Stomach (tissue), 4 donors: ENCODE measurements around the gene IL32.

ENCODE experiments used
- EP300 ChIP-seq: sonication (generic); formaldehyde crosslinking; IDR thresholded peaks from one replicate; pipeline ENCODE4 v1.6.1; 2017; ENCODE audit warnings: antibody characterized with exemption
- TF ChIP-seq, protein P1 (sequence below), 7 experiments: fragments of 450-650 bp in 4 of 7; fragments of 200-600 bp in 3 of 7; sonication (generic) in 3 of 7; IDR thresholded peaks; one replicate each; pipeline ENCODE4 v1.5.1; 2016 to 2019; ENCODE audit warnings: antibody characterized with exemption in 7 of 7, control low read depth in 2 of 7, mild to moderate bottlenecking in 1 of 7

DNA sequence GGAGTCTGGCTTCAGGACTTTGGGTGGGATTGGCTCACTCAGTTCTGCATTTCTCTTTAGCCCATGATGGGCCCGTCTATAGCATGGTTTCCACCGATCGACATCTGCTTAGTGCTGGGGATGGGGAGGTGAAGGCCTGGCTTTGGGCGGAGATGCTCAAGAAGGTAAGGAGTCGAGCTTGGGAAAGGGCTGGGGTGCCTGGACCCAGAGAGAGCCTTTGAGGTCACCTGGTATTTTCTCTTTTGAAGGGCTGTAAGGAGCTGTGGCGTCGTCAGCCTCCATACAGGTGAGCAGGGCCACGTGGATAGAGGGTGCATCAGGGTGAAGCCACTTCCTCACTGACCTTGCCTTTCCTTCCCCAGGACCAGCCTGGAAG is 39.4 kb upstream of the IL32 start:
- TF ChIP-seq, protein P1, sequence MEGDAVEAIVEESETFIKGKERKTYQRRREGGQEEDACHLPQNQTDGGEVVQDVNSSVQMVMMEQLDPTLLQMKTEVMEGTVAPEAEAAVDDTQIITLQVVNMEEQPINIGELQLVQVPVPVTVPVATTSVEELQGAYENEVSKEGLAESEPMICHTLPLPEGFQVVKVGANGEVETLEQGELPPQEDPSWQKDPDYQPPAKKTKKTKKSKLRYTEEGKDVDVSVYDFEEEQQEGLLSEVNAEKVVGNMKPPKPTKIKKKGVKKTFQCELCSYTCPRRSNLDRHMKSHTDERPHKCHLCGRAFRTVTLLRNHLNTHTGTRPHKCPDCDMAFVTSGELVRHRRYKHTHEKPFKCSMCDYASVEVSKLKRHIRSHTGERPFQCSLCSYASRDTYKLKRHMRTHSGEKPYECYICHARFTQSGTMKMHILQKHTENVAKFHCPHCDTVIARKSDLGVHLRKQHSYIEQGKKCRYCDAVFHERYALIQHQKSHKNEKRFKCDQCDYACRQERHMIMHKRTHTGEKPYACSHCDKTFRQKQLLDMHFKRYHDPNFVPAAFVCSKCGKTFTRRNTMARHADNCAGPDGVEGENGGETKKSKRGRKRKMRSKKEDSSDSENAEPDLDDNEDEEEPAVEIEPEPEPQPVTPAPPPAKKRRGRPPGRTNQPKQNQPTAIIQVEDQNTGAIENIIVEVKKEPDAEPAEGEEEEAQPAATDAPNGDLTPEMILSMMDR (IDR thresholded peaks at IDR 0.05), result no peak
- TF ChIP-seq EP300, result no peak
